ENCODE data around the gene LDB3. TPM values are rescaled to one million over a fixed set of nuclear protein-coding genes. Genes with fewer than 3 reads are reported as not detected.
A peak's percentile ranks its signal among the peaks of the same experiment; 100 is the strongest.

Gene LDB3
- total and polyA plus RNA-seq, 9 of the 15 experiments (the other 6 are each of a cell fraction or from before 2014, with no cell fraction given) = 0.03 TPM; not detected in 8

- peak; percentile 26; the same call in 1 of the 2 replicates for TF ChIP-seq FOSL1 (tag; conservative IDR thresholded peaks at IDR 0.05)
- no peak for TF ChIP-seq ZNF717 (CRISPR knock-in tag; IDR thresholded peaks at IDR 0.05)
- TF ChIP-seq FIP1L1 (IDR thresholded peaks at IDR 0.05; ENCODE audit: low read depth, low read length, poor library complexity, severe bottlenecking) = no peak
- TF ChIP-seq ZFPM2 (CRISPR knock-in tag; IDR thresholded peaks at IDR 0.05) = no peak
- TF ChIP-seq ZNF79 (CRISPR knock-in tag; IDR thresholded peaks at IDR 0.05; ENCODE audit: low read depth) = no peak
- TF ChIP-seq GTF2E2 (tag; IDR thresholded peaks at IDR 0.05) = no peak; the same call in 1 of the 2 replicates
- peak; percentile 77; the same call in 1 of the 2 replicates for TF ChIP-seq ZBTB7A (IDR thresholded peaks at IDR 0.05; ENCODE audit: borderline replicate concordance, control insufficient read depth, low read depth, low read length)
- no peak for TF ChIP-seq ILF3 (IDR thresholded peaks at IDR 0.05; ENCODE audit: borderline replicate concordance)
- no peak for TF ChIP-seq ARID2 (IDR thresholded peaks at IDR 0.05)
- TF ChIP-seq ZNF143 (CRISPR knock-in tag; IDR thresholded peaks at IDR 0.05) = no peak
- TF ChIP-seq NFIX (CRISPR knock-in tag; IDR thresholded peaks at IDR 0.05; ENCODE audit: low read depth) = no peak
- no peak for TF ChIP-seq JUND (IDR thresholded peaks at IDR 0.05; ENCODE audit: borderline replicate concordance, low read depth, low read length)
- TF ChIP-seq JUND (tag; IDR thresholded peaks at IDR 0.05; ENCODE audit: borderline replicate concordance, low read depth, low read length) = no peak
- no peak for TF ChIP-seq NKRF (IDR thresholded peaks at IDR 0.05; ENCODE audit: borderline replicate concordance)
- TF ChIP-seq CBX2 (IDR thresholded peaks at IDR 0.05; ENCODE audit: insufficient read depth, low read length, poor library complexity, severe bottlenecking) = no peak
- no peak for TF ChIP-seq MAFK (IDR thresholded peaks at IDR 0.05; ENCODE audit: low read length)
- no peak for TF ChIP-seq ZNF347 (CRISPR knock-in tag; IDR thresholded peaks at IDR 0.05; ENCODE audit: low read depth)
- no peak for TF ChIP-seq SOX6 (IDR thresholded peaks at IDR 0.05)
- TF ChIP-seq KAT8 (IDR thresholded peaks at IDR 0.05; ENCODE audit: low read depth) = no peak
- no peak for TF ChIP-seq WHSC1 (IDR thresholded peaks at IDR 0.05; ENCODE audit: low read length)
- TF ChIP-seq SMAD4 (CRISPR knock-in tag; conservative IDR thresholded peaks at IDR 0.05) = 0 out of 2 replicates have a peak, but pooled peaks have one; percentile 69
- TF ChIP-seq C11orf30 (IDR thresholded peaks at IDR 0.05; ENCODE audit: low read depth) = no peak
- TF ChIP-seq RBM15 (IDR thresholded peaks at IDR 0.05; ENCODE audit: insufficient read depth, low read length) = no peak
- no peak for TF ChIP-seq ZNF124 (CRISPR knock-in tag; IDR thresholded peaks at IDR 0.05)
- TF ChIP-seq EHMT2 (IDR thresholded peaks at IDR 0.05) = no peak
- TF ChIP-seq RBFOX2 (IDR thresholded peaks at IDR 0.05; ENCODE audit: low read depth, low read length) = peak; percentile 79
- no peak for TF ChIP-seq PTTG1 (tag; IDR thresholded peaks at IDR 0.05; ENCODE audit: low read depth)
- no peak for TF ChIP-seq DACH1 (IDR thresholded peaks at IDR 0.05; ENCODE audit: partially characterized antibody)
- no peak for TF ChIP-seq CBX5 (IDR thresholded peaks at IDR 0.05; ENCODE audit: borderline replicate concordance, low read depth)
- TF ChIP-seq KAT2B (IDR thresholded peaks at IDR 0.05; ENCODE audit: low read depth, low read length) = no peak
- TF ChIP-seq NRF1 (conservative IDR thresholded peaks at IDR 0.05 in 1 of 2, IDR thresholded peaks at IDR 0.05 in 1 of 2) = peak in 1 of 2 experiments; percentile 9; a peak in 1 of 4 replicates
Measured at GRCh38 chr10:86711513-86712316, 43.4 kb downstream of the LDB3 start (continued).
